Measurements from ENCODE around the gene ITPRIPL2. TPM values are rescaled to one million over a fixed set of nuclear protein-coding genes. Genes with fewer than 3 reads are reported as not detected.

ITPRIPL2 gene
- total RNA-seq, 2 donors from 2014 or later: 17.5 to 40.2 TPM

GRCh38 chr16:19118938-19119431, 5.2 kb downstream of the ITPRIPL2 start:
- no peaks in the 10 kb centered on the region for H3K27me3 ChIP-seq
- peaks cover 18% of the 10 kb centered on the region for H3K36me3 ChIP-seq
- peak overlapping the region in 1 of 2 donors; percentile 35 for H3K4me3 ChIP-seq
- peak; percentile 77 for DNase-seq (ENCODE audit: low spot score)
- no peaks in the 10 kb centered on the region for H3K9me3 ChIP-seq
- TF ChIP-seq CTCF (IDR thresholded peaks at IDR 0.05): no peak
- peaks cover 0 to 57% of the 10 kb centered on the region in 2 donors for H3K4me1 ChIP-seq
- H3K27ac ChIP-seq: peak overlapping the region; percentile 78 to 83

- Histone ChIP-seq H3K4me1 (peaks cover 0 to 55% of the 10 kb centered on the region in 2 donors), H3K9me3 (no peaks in the 10 kb centered on the region), H3K4me3 (peak overlapping the region in 1 of 2 donors; percentile 35), H3K36me3 (peaks cover 18% of the 10 kb centered on the region), H3K27ac (peak overlapping the region; percentile 78 to 83), H3K27me3 (no peaks in the 10 kb centered on the region)
- no peak for TF ChIP-seq CTCF (IDR thresholded peaks at IDR 0.05)
- DNase-seq (ENCODE audit: low spot score): no peak
Observed at GRCh38 chr16:19119564-19119963, 5.8 kb downstream of the ITPRIPL2 start.

- TF ChIP-seq CTCF (IDR thresholded peaks at IDR 0.05): no peak
- no peak overlapping the region for H3K27ac ChIP-seq
- H3K36me3 ChIP-seq: peaks cover 5% of the 10 kb centered on the region
- no peak for DNase-seq (ENCODE audit: low spot score)
- no peak overlapping the region for H3K4me3 ChIP-seq
- H3K9me3 ChIP-seq: peaks cover 0 to 6% of the 10 kb centered on the region in 2 donors
- H3K4me1 ChIP-seq: peaks cover 0 to 15% of the 10 kb centered on the region in 2 donors
- H3K27me3 ChIP-seq: no peaks in the 10 kb centered on the region
Observed at GRCh38 chr16:19123535-19124178, 9.9 kb downstream of the ITPRIPL2 start.

GRCh38 chr16:19126300-19126699, 12.5 kb downstream of the ITPRIPL2 start:
- DNase-seq (ENCODE audit: low spot score): no peak
- Histone ChIP-seq H3K36me3 (peaks cover 5% of the 10 kb centered on the region), H3K27me3 (no peaks in the 10 kb centered on the region), H3K4me1 (peaks cover 0 to 23% of the 10 kb centered on the region in 2 donors), H3K9me3 (peaks cover 0 to 6% of the 10 kb centered on the region in 2 donors), H3K4me3 (no peak overlapping the region), H3K27ac (no peak overlapping the region)
- no peak for TF ChIP-seq CTCF (IDR thresholded peaks at IDR 0.05)

- H3K9me3 ChIP-seq: peaks cover 0 to 6% of the 10 kb centered on the region in 2 donors
- peaks cover 0 to 29% of the 10 kb centered on the region in 2 donors for H3K4me1 ChIP-seq
- no peak for DNase-seq (ENCODE audit: low spot score)
- no peak overlapping the region for H3K27ac ChIP-seq
- no peaks in the 10 kb centered on the region for H3K36me3 ChIP-seq
- no peak for TF ChIP-seq CTCF (IDR thresholded peaks at IDR 0.05)
- no peak overlapping the region for H3K4me3 ChIP-seq
- H3K27me3 ChIP-seq: no peaks in the 10 kb centered on the region
Observed at GRCh38 chr16:19127205-19127604, 13.4 kb downstream of the ITPRIPL2 start.
